NCI-H524 treated with DMSO at 0.1 percent for 48 hours (cell line): ENCODE data around the gene MFAP2.
"Not testable (repeated sequence)": the region's sequence is repeated elsewhere in the genome, so short reads cannot be mapped to it uniquely, and the experiment has no call there.

Experiments
- DNase-seq: peaks from one replicate; lab custom pipeline; 2025; lab: John Stamatoyannopoulos, UW

Gene MFAP2

GRCh38 chr1:16929146-16930041 lies 51.0 kb downstream of the MFAP2 start:
- DNase-seq: not testable (repeated sequence)

- DNase-seq: no peak
These were observed 52.5 kb downstream of the MFAP2 start for GRCh38 chr1:16927711-16928485.

- no peak for DNase-seq
These were observed 53.2 kb downstream of the MFAP2 start for GRCh38 chr1:16927256-16927655.

GRCh38 chr1:16926491-16927073 lies 53.8 kb downstream of the MFAP2 start:
- DNase-seq: no peak

GRCh38 chr1:16925635-16926490 lies 54.6 kb downstream of the MFAP2 start:
- no peak for DNase-seq

- no peak for DNase-seq
These were observed 55.4 kb downstream of the MFAP2 start for GRCh38 chr1:16924919-16925477.
